MCF 10A (cell line): ENCODE data around the gene CETP. TPM values are rescaled to one million over a fixed set of nuclear protein-coding genes. Genes with fewer than 3 reads are reported as not detected.

Experiments
- BruUV-seq: library from RNA; stranded (reverse); fragments of 400-500 nt; replicated peaks from 2 replicates; lab custom pipeline; 2021; lab: Mats Ljungman, UMichigan
- CTCF ChIA-PET: fragments of 300-600 bp; sonication (Branson Sonifier 250); formaldehyde crosslinking; extraction: SDS; loops from one replicate; lab custom pipeline; 2021; ENCODE audit warnings: antibody characterized with exemption, inconsistent platforms; lab: Yijun Ruan, JAX
- POLR2A ChIA-PET: fragments of 300-600, 350-650 bp; sonication (Branson Sonifier 250); formaldehyde crosslinking; extraction: SDS; loops from one replicate; lab custom pipeline; 2020; ENCODE audit warnings: antibody characterized with exemption, inconsistent platforms; lab: Yijun Ruan, JAX
- DNase-seq: peaks from one replicate; pipeline ENCODE4 v3.0.0-alpha.2; 2018; ENCODE audit not compliant: unreplicated experiment
- H3K27ac Mint-ChIP-seq: one replicate; pipeline ENCODE4 v1.8.0; 2022; ENCODE audit warnings: mild to moderate bottlenecking, low read depth, mixed read lengths; ENCODE audit not compliant: unreplicated experiment
- H3K27me3 Mint-ChIP-seq: one replicate; pipeline ENCODE4 v1.8.0; 2022; ENCODE audit warnings: mixed read lengths; ENCODE audit not compliant: insufficient read depth, unreplicated experiment
- H3K36me3 Mint-ChIP-seq: one replicate; pipeline ENCODE4 v1.8.0; 2022; ENCODE audit warnings: mild to moderate bottlenecking, moderate library complexity, mixed read lengths; ENCODE audit not compliant: insufficient read depth, unreplicated experiment
- H3K4me1 Mint-ChIP-seq: one replicate; pipeline ENCODE4 v1.8.0; 2022; ENCODE audit warnings: mixed read lengths; ENCODE audit not compliant: insufficient read depth, unreplicated experiment
- H3K4me3 Mint-ChIP-seq: one replicate; pipeline ENCODE4 v1.8.0; 2022; ENCODE audit warnings: mild to moderate bottlenecking, moderate library complexity, mixed read lengths; ENCODE audit not compliant: unreplicated experiment
- H3K9me3 Mint-ChIP-seq: one replicate; pipeline ENCODE4 v1.8.0; 2022; ENCODE audit warnings: mixed read lengths; ENCODE audit not compliant: unreplicated experiment
- intact Hi-C: fragments of 100-400 bp; cut with micrococcal nuclease; formaldehyde crosslinking; loops from 2 replicates; pipeline ENCODE4 v1.14.1; 2022
- total RNA-seq: library from RNA; stranded (reverse); gene quantifications from 2 replicates; pipeline ENCODE4 v1.2.3, GENCODE V29; 2022
- TF ChIP-seq, protein P1 (sequence below): fragments of 200-600 bp; IDR thresholded peaks from one replicate; pipeline ENCODE4 v1.8.0; 2022; ENCODE audit warnings: antibody characterized with exemption, mild to moderate bottlenecking; ENCODE audit not compliant: unreplicated experiment

The CETP gene
- total RNA-seq, 1 experiment from 2014 or later = not detected

DNA sequence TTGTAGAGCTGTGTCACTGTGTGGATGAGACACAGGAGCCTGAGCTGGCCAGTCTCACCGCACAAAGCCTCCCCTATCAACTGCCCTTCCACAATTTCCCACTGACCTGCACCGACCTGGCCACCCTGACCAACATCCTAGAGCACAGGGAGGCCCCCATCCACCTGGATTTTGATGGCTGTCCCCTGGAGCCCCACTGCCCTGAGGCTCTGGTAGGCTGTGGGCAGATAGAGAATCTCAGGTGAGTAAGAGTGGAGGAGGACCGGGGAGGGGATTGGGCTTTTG is 65.0 kb downstream of the CETP start:
- CTCF ChIA-PET = interaction anchor here (0.5 to 1.8 kb wide), 3 partner anchors 34 to 279 kb away, joined by 3 read pairs; no protein-coding TSS in a partner anchor
- BruUV-seq = no TSS peak

DNA sequence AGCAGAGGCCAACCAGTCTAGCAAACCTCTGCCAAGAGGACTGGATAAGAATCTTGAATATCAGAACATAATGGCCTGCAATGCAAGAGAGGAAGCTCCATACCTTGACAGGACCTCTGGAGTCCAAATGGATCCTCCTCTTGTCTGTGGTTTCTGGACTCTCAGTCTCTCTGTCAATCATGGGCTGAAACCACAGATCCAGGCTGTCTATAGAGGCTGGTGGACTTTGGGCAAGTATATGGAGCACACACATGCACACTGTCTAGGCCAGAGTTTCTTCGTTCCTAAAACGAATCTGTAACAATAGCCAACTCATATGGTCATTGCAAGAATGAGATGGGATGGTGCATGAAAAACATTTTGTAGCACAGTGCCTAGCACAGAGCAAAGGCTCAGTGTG is 65.3 kb downstream of the CETP start:
- intact Hi-C loops = no loop called here
- Mint-ChIP-seq H3K36me3 (no peaks in the 10 kb centered on the region), H3K4me1 (peaks cover 6% of the 10 kb centered on the region), H3K27me3 (no peaks in the 10 kb centered on the region), H3K4me3 (no peak overlapping the region), H3K27ac (no peak overlapping the region), H3K9me3 (peaks cover 10% of the 10 kb centered on the region)
- CTCF ChIA-PET = interaction anchor here (1.8 kb wide), 1 partner anchor 34 kb away, joined by 3 read pairs; no protein-coding TSS in a partner anchor
- TF ChIP-seq, protein P1, sequence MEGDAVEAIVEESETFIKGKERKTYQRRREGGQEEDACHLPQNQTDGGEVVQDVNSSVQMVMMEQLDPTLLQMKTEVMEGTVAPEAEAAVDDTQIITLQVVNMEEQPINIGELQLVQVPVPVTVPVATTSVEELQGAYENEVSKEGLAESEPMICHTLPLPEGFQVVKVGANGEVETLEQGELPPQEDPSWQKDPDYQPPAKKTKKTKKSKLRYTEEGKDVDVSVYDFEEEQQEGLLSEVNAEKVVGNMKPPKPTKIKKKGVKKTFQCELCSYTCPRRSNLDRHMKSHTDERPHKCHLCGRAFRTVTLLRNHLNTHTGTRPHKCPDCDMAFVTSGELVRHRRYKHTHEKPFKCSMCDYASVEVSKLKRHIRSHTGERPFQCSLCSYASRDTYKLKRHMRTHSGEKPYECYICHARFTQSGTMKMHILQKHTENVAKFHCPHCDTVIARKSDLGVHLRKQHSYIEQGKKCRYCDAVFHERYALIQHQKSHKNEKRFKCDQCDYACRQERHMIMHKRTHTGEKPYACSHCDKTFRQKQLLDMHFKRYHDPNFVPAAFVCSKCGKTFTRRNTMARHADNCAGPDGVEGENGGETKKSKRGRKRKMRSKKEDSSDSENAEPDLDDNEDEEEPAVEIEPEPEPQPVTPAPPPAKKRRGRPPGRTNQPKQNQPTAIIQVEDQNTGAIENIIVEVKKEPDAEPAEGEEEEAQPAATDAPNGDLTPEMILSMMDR = no peak
- POLR2A ChIA-PET = interaction anchor here (1.1 to 1.5 kb wide), 3 partner anchors 9 to 39 kb away, joined by 3 to 5 read pairs (median 3); no protein-coding TSS in a partner anchor
- DNase-seq = no peak
- no TSS peak for BruUV-seq

More for the DNA sequence above, 65.0 kb downstream of the CETP start:
- H3K27ac Mint-ChIP-seq = no peak overlapping the region
- H3K4me1 Mint-ChIP-seq = peaks cover 6% of the 10 kb centered on the region
- no peaks in the 10 kb centered on the region for H3K27me3 Mint-ChIP-seq
- intact Hi-C loops = no loop called here
- TF ChIP-seq, protein P1 = no peak
- no peak for DNase-seq
- POLR2A ChIA-PET = interaction anchor here (1.1 kb wide), 1 partner anchor 39 kb away, joined by 3 read pairs; no protein-coding TSS in a partner anchor
- no peak overlapping the region for H3K4me3 Mint-ChIP-seq
- peaks cover 10% of the 10 kb centered on the region for H3K9me3 Mint-ChIP-seq
- no peaks in the 10 kb centered on the region for H3K36me3 Mint-ChIP-seq

DNA sequence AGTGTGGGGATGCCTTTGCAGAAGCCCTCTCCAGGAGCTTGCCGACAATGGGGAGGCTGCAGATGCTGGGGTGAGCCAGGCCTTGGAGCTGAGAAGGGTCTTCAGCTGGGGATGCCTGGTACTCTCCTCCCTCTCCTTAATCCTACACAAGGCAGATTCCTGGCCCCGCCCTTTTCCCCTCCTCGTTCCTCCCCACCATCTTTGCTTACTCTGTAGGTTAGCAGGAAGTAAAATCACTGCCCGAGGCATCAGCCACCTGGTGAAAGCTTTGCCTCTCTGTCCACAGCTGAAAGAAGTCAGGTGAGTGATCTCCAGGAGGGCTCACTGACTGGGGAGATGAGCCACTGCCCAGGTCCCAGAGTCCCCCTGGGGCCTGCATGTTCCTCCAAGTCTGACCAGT is 66.3 kb downstream of the CETP start:
- BruUV-seq = no TSS peak
- H3K36me3 Mint-ChIP-seq = no peaks in the 10 kb centered on the region
- H3K4me3 Mint-ChIP-seq = no peak overlapping the region
- POLR2A ChIA-PET = interaction anchor here (1.1 to 1.5 kb wide), 3 partner anchors 8 to 38 kb away, joined by 3 to 5 read pairs (median 3); no protein-coding TSS in a partner anchor
- peak; percentile 26 for DNase-seq
- peaks cover 6% of the 10 kb centered on the region for H3K4me1 Mint-ChIP-seq
- H3K27me3 Mint-ChIP-seq = no peaks in the 10 kb centered on the region
- CTCF ChIA-PET = no interaction called here
- no peak overlapping the region for H3K27ac Mint-ChIP-seq
- intact Hi-C loops = no loop called here
- peaks cover 10% of the 10 kb centered on the region for H3K9me3 Mint-ChIP-seq
- TF ChIP-seq, protein P1 = no peak

DNA sequence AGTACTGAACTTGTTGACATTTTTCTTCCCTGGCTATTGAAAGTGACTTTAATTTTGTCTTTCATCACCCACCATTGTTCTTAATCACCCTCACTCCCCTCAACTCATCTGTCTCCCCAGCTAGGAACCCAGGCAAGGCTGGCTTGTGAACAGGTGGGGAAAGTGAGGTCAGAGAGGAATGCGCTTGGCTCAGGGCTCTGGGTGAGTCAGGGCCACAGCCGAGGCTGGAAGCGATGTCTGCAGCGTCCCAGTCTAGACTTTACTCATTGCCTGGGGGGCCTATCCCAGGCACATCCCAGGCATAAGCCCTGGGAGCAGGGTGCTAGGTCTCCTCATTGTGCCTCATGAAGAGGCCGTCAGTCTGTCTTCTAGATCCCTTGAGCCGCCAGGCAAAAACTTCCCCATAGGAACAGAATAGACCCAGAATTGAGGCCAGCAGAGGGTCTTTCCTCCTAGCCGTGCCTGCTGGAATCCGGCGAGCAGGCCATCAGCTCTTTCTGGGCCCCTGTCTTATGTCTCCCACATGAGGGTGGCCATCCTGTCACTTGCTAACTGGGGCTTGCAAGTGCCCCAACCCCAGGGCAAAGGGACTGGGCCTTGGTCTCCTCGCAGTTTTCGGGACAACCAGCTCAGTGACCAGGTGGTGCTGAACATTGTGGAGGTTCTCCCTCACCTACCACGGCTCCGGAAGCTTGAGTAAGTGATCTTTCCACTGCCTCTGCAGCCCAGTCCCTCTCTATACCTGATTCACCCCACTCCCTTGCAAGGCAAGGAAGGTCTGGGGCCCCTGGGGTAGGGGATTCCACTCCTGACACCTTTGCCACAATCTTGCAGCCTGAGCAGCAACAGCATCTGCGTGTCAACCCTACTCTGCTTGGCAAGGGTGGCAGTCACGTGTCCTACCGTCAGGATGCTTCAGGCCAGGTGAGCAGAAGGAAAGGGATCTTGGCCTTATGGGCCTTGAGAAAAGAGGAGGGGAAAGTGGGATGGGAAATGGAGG is 67.7 kb downstream of the CETP start:
- peak; percentile 57 for DNase-seq
- peaks cover 10% of the 10 kb centered on the region for H3K9me3 Mint-ChIP-seq
- peaks cover 6% of the 10 kb centered on the region for H3K4me1 Mint-ChIP-seq
- H3K4me3 Mint-ChIP-seq = no peak overlapping the region
- intact Hi-C loops = no loop called here
- no peak overlapping the region for H3K27ac Mint-ChIP-seq
- TF ChIP-seq, protein P1 = no peak
- BruUV-seq = no TSS peak
- no peaks in the 10 kb centered on the region for H3K36me3 Mint-ChIP-seq
- no peaks in the 10 kb centered on the region for H3K27me3 Mint-ChIP-seq
- CTCF ChIA-PET = no interaction called here
- POLR2A ChIA-PET = interaction anchor here (0.7 to 1.0 kb wide), 2 partner anchors 40 to 978 kb away, joined by 3 read pairs; partner anchors contain the start of gene NLRC5
